MM.1S (cell line): ENCODE results near the gene GOLGA7B.

ENCODE experiments used
- DNase-seq: peaks from one replicate; pipeline ENCODE4 v3.0.0-alpha.2; 2015
- H2AFZ ChIP-seq: fragments of 300-600 bp; sonication (generic); 2 replicates; pipeline ENCODE4 v1.6.0; 2016; ENCODE audit warnings: antibody characterized with exemption, low read length
- H3F3A ChIP-seq: fragments of 300-600 bp; sonication (generic); 2 replicates; pipeline ENCODE4 v1.6.1; 2016; ENCODE audit warnings: mild to moderate bottlenecking, antibody characterized with exemption, low read length, moderate library complexity, mixed read lengths; ENCODE audit not compliant: insufficient read depth
- H3K27ac ChIP-seq: fragments of 300-600 bp; sonication (generic); 2 replicates; pipeline ENCODE4 v1.5.1; 2016; ENCODE audit warnings: mild to moderate bottlenecking, low read length
- H3K27me3 ChIP-seq: fragments of 300-600 bp; sonication (generic); replicated peaks from 2 replicates; pipeline ENCODE4 v1.6.0; 2016; ENCODE audit warnings: low read length; ENCODE audit not compliant: insufficient read depth
- H3K36me3 ChIP-seq: fragments of 300-600 bp; sonication (generic); replicated peaks from 2 replicates; pipeline ENCODE4 v1.6.1; 2016; ENCODE audit warnings: mild to moderate bottlenecking, low read length, mixed read lengths; ENCODE audit not compliant: insufficient read depth
- H3K4me1 ChIP-seq: fragments of 300-600 bp; sonication (generic); 2 replicates; pipeline ENCODE4 v1.6.1; 2016; ENCODE audit warnings: low read length, mixed read lengths
- H3K4me2 ChIP-seq: fragments of 300-600 bp; sonication (generic); 2 replicates; pipeline ENCODE4 v1.6.0; 2016; ENCODE audit warnings: low read depth, low read length
- H3K4me3 ChIP-seq: fragments of 300-600 bp; sonication (generic); 2 replicates; pipeline ENCODE4 v1.5.1; 2016; ENCODE audit warnings: low read length, mixed read lengths
- H3K79me2 ChIP-seq: fragments of 300-600 bp; sonication (generic); 2 replicates; pipeline ENCODE4 v1.6.1; 2016; ENCODE audit warnings: mixed run types, low read length, mixed read lengths
- H3K9ac ChIP-seq: fragments of 300-600 bp; sonication (generic); 2 replicates; pipeline ENCODE4 v1.6.1; 2016; ENCODE audit warnings: low read length, mixed read lengths
- H3K9me2 ChIP-seq: fragments of 300-600 bp; sonication (generic); replicated peaks from 2 replicates; pipeline ENCODE4 v1.6.1; 2016; ENCODE audit warnings: mild to moderate bottlenecking, low read length, mixed read lengths; ENCODE audit not compliant: insufficient read depth
- H3K9me3 ChIP-seq: fragments of 300-600 bp; sonication (generic); replicated peaks from 2 replicates; pipeline ENCODE4 v1.6.1; 2016; ENCODE audit warnings: mild to moderate bottlenecking, low read length, mixed read lengths; ENCODE audit not compliant: insufficient read depth
- H4K20me1 ChIP-seq: fragments of 300-600 bp; sonication (generic); 2 replicates; pipeline ENCODE4 v1.6.1; 2016; ENCODE audit warnings: mild to moderate bottlenecking, low read length, moderate library complexity, mixed read lengths; ENCODE audit not compliant: insufficient read depth
- EZH2 ChIP-seq: fragments of 300-600 bp; sonication (generic); optimal IDR thresholded peaks from 2 replicates; pipeline ENCODE3; 2017; ENCODE audit warnings: low read depth, mild to moderate bottlenecking, antibody characterized with exemption, low read length, mixed read lengths
- EZH2phosphoT487 ChIP-seq: fragments of 300-600 bp; sonication (generic); IDR thresholded peaks from 2 replicates; pipeline ENCODE4 v1.6.1; 2018; ENCODE audit warnings: antibody characterized with exemption, low read length
- TF ChIP-seq, protein P1 (sequence below): fragments of 300-600 bp; sonication (generic); IDR thresholded peaks from 2 replicates; pipeline ENCODE4 v1.5.1; 2016; ENCODE audit warnings: antibody characterized with exemption, low read length, mixed read lengths

The GOLGA7B gene

DNA sequence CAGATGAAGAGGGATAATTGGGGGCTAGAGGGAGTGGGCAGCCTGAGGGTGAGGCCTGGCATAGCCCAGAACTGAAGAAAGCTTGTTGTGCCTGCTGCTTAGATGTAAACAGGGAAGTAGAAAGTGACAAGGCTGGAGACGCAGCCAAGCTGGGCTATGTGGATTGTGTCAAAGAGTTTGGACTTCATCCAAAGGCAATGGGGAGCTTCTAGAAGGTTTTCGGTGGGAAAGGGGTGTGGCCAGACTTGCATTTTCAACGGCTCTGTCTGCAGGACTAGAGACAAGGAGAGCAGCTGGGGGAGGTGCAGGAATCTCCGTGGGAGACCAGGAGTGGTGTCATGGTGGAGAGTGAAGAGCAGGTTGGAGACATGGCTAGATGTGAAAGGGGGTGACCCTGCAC lies 48.8 kb downstream of the GOLGA7B start:
- DNase-seq: no peak
- Histone ChIP-seq H3K9me3 (no peaks in the 10 kb centered on the region), H3K9ac (no peak overlapping the region), H3K27ac (no peak overlapping the region), H3K9me2 (no peaks in the 10 kb centered on the region), H3K27me3 (peaks cover 65% of the 10 kb centered on the region), H3K4me3 (no peak overlapping the region), H3K4me2 (no peak overlapping the region), H2AFZ (no peak overlapping the region), H3K79me2 (no peaks in the 10 kb centered on the region), H3F3A (no peaks in the 10 kb centered on the region), H4K20me1 (no peaks in the 10 kb centered on the region), H3K36me3 (no peaks in the 10 kb centered on the region), H3K4me1 (no peaks in the 10 kb centered on the region)
- TF ChIP-seq EZH2phosphoT487 (no peak), EZH2 (no peak)
- TF ChIP-seq, protein P1, sequence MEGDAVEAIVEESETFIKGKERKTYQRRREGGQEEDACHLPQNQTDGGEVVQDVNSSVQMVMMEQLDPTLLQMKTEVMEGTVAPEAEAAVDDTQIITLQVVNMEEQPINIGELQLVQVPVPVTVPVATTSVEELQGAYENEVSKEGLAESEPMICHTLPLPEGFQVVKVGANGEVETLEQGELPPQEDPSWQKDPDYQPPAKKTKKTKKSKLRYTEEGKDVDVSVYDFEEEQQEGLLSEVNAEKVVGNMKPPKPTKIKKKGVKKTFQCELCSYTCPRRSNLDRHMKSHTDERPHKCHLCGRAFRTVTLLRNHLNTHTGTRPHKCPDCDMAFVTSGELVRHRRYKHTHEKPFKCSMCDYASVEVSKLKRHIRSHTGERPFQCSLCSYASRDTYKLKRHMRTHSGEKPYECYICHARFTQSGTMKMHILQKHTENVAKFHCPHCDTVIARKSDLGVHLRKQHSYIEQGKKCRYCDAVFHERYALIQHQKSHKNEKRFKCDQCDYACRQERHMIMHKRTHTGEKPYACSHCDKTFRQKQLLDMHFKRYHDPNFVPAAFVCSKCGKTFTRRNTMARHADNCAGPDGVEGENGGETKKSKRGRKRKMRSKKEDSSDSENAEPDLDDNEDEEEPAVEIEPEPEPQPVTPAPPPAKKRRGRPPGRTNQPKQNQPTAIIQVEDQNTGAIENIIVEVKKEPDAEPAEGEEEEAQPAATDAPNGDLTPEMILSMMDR: no peak

DNA sequence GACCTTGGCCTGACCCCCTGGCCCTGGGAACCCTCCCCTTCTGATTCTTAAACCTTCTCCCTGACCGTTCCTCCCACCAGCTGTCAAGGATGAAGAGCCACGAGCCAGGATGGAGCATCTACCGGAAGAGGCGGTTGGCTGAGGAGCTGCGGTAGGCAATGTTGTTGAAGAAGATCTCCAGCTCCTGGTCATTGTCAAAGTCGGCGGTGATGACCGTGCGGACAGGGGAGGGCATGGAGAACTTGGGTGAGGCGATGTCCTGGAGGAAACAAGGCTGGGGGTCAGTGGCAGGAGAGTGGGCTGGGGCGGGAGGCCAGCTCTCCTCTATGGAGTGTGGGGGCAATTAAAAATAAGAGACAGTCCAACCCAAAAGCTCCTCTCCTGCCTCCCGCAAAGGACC lies 51.7 kb downstream of the GOLGA7B start:
- Histone ChIP-seq H3K36me3 (no peaks in the 10 kb centered on the region), H3K27ac (no peak overlapping the region), H3K9me2 (no peaks in the 10 kb centered on the region), H3K4me2 (no peak overlapping the region), H3K79me2 (no peaks in the 10 kb centered on the region), H4K20me1 (no peaks in the 10 kb centered on the region), H2AFZ (no peak overlapping the region), H3K4me3 (no peak overlapping the region), H3K4me1 (no peaks in the 10 kb centered on the region), H3F3A (no peaks in the 10 kb centered on the region), H3K9ac (no peak overlapping the region), H3K27me3 (peaks cover 68% of the 10 kb centered on the region), H3K9me3 (no peaks in the 10 kb centered on the region)
- TF ChIP-seq EZH2: peak; percentile 48
- TF ChIP-seq, protein P1: no peak
- DNase-seq: no peak

DNA sequence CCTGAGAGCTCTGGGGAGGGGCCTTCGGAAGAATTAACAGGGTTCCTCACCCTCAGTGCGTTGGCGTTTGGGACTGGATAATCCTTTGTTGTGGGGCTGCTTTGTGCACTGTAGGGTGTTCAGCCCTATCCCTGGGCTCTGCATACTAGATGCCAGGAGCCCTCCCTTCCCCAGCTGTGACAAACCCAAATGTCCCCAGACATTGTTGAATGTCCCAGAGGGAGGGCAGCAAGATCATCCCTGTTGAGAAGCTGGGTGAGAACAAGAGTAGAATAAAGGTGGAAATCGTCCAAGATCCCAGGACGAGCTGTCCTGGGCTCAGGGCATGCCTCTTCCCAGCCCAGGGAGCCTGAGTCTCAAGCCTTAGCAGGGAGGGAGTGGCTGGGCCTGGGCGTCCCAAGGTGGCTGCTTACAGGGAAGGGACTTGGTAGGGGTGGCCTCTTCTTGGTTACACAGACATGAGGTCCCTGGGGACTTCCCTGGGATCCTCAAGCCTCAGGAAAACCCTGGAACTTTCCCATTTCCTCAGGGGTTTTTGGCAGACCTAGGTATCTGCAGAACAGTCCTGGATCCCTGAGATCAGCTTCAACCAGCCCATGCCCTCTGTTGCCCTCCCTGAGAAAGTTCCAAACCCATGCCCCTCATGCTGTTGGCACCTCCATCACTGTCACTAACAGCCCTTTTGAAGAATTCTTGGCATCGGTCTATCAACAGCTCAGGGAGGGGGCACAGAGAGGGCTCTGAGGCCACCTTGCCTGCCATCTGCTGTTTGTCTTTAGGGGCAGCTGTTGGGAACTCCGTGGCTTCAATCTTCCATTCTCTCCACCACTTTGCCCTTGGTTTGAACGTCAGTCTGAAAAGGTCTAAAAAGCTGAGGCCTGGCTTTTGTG lies 53.7 kb downstream of the GOLGA7B start:
- no peaks in the 10 kb centered on the region for H4K20me1 ChIP-seq
- no peaks in the 10 kb centered on the region for H3K9me2 ChIP-seq
- H3K36me3 ChIP-seq: no peaks in the 10 kb centered on the region
- TF ChIP-seq, protein P1: no peak
- TF ChIP-seq EZH2 (no peak), EZH2phosphoT487 (no peak)
- H3K9me3 ChIP-seq: no peaks in the 10 kb centered on the region
- no peak overlapping the region for H2AFZ ChIP-seq
- no peaks in the 10 kb centered on the region for H3F3A ChIP-seq
- no peak overlapping the region for H3K9ac ChIP-seq
- H3K79me2 ChIP-seq: no peaks in the 10 kb centered on the region
- peaks cover 82% of the 10 kb centered on the region for H3K27me3 ChIP-seq
- DNase-seq: no peak
- no peaks in the 10 kb centered on the region for H3K4me1 ChIP-seq
- no peak overlapping the region for H3K4me2 ChIP-seq
- no peak overlapping the region for H3K27ac ChIP-seq
- no peak overlapping the region for H3K4me3 ChIP-seq
